Pancreas (tissue), 10 donors: ENCODE measurements around the gene CDH18. TPM values are rescaled to one million over a fixed set of nuclear protein-coding genes. Genes with fewer than 3 reads are reported as not detected.

ENCODE experiments used
- ATAC-seq, 4 donors: fragments of 200-7000 bp; cut with Tn5 transposase; one replicate each; pipeline versions ENCODE4 v1.8.0 to v1.9.1; 2020; ENCODE audit warnings: mild to moderate bottlenecking in 4 of 4, moderate library complexity in 4 of 4
- DNase-seq, 6 donors: peaks; one replicate each; pipeline ENCODE4 v3.0.0-alpha.2; 2020
- FAIRE-seq: peaks from 2 replicates; lab custom pipeline; 2012; peaks lifted over from hg19 to GRCh38; lab: Jason Lieb, UNC
- H3K27ac ChIP-seq, 4 donors: fragments of 200-600 bp; sonication (generic); 1 replicate in 3 of 4; 2 replicates in 1 of 4; pipeline versions ENCODE4 v1.5.0 to v1.8.0; 2020
- H3K27me3 ChIP-seq, 4 donors: fragments of 200-600 bp; one replicate each; pipeline ENCODE4 v1.8.0; 2021
- H3K36me3 ChIP-seq, 3 donors: fragments of 200-600 bp; sonication (generic) in 1 of 3; one replicate each; pipeline versions ENCODE4 v1.5.0 to v1.8.0; 2020 to 2021
- H3K4me1 ChIP-seq, 3 donors: fragments of 200-600 bp; one replicate each; pipeline ENCODE4 v1.8.0; 2021
- H3K4me3 ChIP-seq, 4 donors: fragments of 200-600 bp; sonication (generic) in 2 of 4; one replicate each; pipeline versions ENCODE4 v1.5.0 to v1.8.0; 2020 to 2021
- H3K9me3 ChIP-seq, 4 donors: fragments of 200-600 bp; one replicate each; pipeline ENCODE4 v1.8.0; 2021
- WGBS, 2 donors: extraction: QIAGEN DNeasy Blood & Tissue Kit; methylation state at CpG; one replicate each; pipeline ENCODE4 v1.1.7; 2013; 5-methylcytosine and 5-hydroxymethylcytosine counted together
- intact Hi-C, 3 donors: fragments of 100-400 bp; cut with DNase I; formaldehyde crosslinking; loops; one replicate each; pipeline versions ENCODE4 v1.11.1 to v1.14.2; 2022
- polyA plus RNA-seq, 2 donors: library from polyadenylated mRNA; stranded (reverse); fragments of 200-250 nt; gene quantifications; one replicate each; pipeline ENCODE4 v1.2.3, GENCODE V29; 2013
- total RNA-seq, 6 donors: library from RNA; stranded (reverse); fragmentation: NEBNext Ultra II Directional in 4 of 6; extraction: Animal tissue kit (Norgen Biotek cat#: 25700) in 4 of 6; gene quantifications; one replicate each; pipeline versions ENCODE4 v1.2.1 to v1.2.4, GENCODE V29; 2021 to 2023
- TF ChIP-seq, protein P1 (sequence below), 4 donors: fragments of 200-600 bp; sonication (generic) in 3 of 4; IDR thresholded peaks; one replicate each; pipeline versions ENCODE4 v1.5.0 to v1.8.0; 2021; ENCODE audit warnings: antibody characterized with exemption in 4 of 4
- donor health status: healthy with polysubstance abuse.
- donor health status: DM: no; HTN: no; CAD: no; lungs with moderate emphysema.
- donor health status: DM: no; HTN: no; CAD: no.
- donor health status: control.
- donor health status: control.
- donor health status: Bipolar disorder and iron deficiency.
- donor health status: DM: yes; HTN: yes; CAD: no.
- donor health status: DM: no; HTN: no; CAD: no.
- donor health status: DM: no; HTN: no; CAD: no.
- donor health status: DM: yes; HTN: yes; CAD: no.

The CDH18 gene
- total and polyA plus RNA-seq, 8 donors = 0.09 to 0.80 (median 0.27) TPM

GRCh38 chr5:19655627-19656026, 332.4 kb downstream of the CDH18 start:
- H3K4me1 ChIP-seq = no peaks in the 10 kb centered on the region

GRCh38 chr5:19638461-19638860, 349.5 kb downstream of the CDH18 start:
- WGBS, 2 donors = 89 to 93% methylated on average over 4 of the region's 4 CpGs
- H3K4me1 ChIP-seq = no peaks in the 10 kb centered on the region
- FAIRE-seq (no peak), DNase-seq (no peak), ATAC-seq (no peak)
- H3K9me3 ChIP-seq = no peaks in the 10 kb centered on the region
- no peak overlapping the region for H3K27ac ChIP-seq
- no peaks in the 10 kb centered on the region for H3K27me3 ChIP-seq
- no peak overlapping the region for H3K4me3 ChIP-seq
- TF ChIP-seq, protein P1, sequence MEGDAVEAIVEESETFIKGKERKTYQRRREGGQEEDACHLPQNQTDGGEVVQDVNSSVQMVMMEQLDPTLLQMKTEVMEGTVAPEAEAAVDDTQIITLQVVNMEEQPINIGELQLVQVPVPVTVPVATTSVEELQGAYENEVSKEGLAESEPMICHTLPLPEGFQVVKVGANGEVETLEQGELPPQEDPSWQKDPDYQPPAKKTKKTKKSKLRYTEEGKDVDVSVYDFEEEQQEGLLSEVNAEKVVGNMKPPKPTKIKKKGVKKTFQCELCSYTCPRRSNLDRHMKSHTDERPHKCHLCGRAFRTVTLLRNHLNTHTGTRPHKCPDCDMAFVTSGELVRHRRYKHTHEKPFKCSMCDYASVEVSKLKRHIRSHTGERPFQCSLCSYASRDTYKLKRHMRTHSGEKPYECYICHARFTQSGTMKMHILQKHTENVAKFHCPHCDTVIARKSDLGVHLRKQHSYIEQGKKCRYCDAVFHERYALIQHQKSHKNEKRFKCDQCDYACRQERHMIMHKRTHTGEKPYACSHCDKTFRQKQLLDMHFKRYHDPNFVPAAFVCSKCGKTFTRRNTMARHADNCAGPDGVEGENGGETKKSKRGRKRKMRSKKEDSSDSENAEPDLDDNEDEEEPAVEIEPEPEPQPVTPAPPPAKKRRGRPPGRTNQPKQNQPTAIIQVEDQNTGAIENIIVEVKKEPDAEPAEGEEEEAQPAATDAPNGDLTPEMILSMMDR (IDR thresholded peaks at IDR 0.05) = no peak
- intact Hi-C loops = no loop called here
- H3K36me3 ChIP-seq = no peaks in the 10 kb centered on the region

More at GRCh38 chr5:19655627-19656026, 332.4 kb downstream of the CDH18 start:
- Histone ChIP-seq H3K4me3 (no peak overlapping the region), H3K27me3 (no peaks in the 10 kb centered on the region), H3K27ac (no peak overlapping the region), H3K9me3 (no peaks in the 10 kb centered on the region), H3K36me3 (no peaks in the 10 kb centered on the region)
- intact Hi-C loops = no loop called here
- FAIRE-seq = no peak
- TF ChIP-seq, protein P1 (IDR thresholded peaks at IDR 0.05) = no peak
- no peak for ATAC-seq
- WGBS, 2 donors = 47 to 60% methylated on average over 2 of the region's 2 CpGs
- no peak for DNase-seq

- Histone ChIP-seq H3K27ac (no peak overlapping the region), H3K9me3 (no peaks in the 10 kb centered on the region), H3K36me3 (no peaks in the 10 kb centered on the region), H3K27me3 (no peaks in the 10 kb centered on the region), H3K4me1 (no peaks in the 10 kb centered on the region), H3K4me3 (no peak overlapping the region)
- TF ChIP-seq, protein P1 (IDR thresholded peaks at IDR 0.05) = no peak
- intact Hi-C loops = no loop called here
- WGBS, 2 donors = 76 to 86% methylated on average over 2 of the region's 2 CpGs
- DNase-seq = no peak
- no peak for FAIRE-seq
- no peak for ATAC-seq
Observed at GRCh38 chr5:19630876-19631275, 357.1 kb downstream of the CDH18 start.

DNA sequence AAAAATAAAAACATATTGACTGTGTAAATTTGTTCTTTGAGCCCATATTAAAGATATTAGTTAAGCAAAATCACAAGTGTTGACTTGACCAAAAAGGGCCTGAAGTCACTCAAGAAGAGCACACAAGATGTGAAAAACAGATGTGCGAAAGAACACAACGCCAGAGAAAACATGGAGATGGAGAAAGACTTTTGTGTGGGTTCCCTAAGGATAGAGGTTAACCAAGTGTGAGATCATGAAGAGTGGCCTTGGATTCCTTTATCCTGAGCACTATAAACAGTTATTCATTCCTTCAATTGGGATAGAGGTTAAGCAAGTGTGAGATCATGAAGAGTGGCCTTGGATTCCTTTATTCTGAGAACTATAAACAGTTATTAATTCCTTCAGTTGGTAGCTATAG, 361.8 kb downstream of the CDH18 start:
- intact Hi-C loops = no loop called here
- TF ChIP-seq, protein P1 (IDR thresholded peaks at IDR 0.05) = no peak
- Histone ChIP-seq H3K27me3 (no peaks in the 10 kb centered on the region), H3K36me3 (no peaks in the 10 kb centered on the region), H3K4me3 (no peak overlapping the region), H3K4me1 (no peaks in the 10 kb centered on the region), H3K9me3 (no peaks in the 10 kb centered on the region), H3K27ac (no peak overlapping the region)
- ATAC-seq (no peak), FAIRE-seq (no peak), DNase-seq (no peak)
- WGBS, 2 donors = 88 to 93% methylated on average over 2 of the region's 2 CpGs

DNA sequence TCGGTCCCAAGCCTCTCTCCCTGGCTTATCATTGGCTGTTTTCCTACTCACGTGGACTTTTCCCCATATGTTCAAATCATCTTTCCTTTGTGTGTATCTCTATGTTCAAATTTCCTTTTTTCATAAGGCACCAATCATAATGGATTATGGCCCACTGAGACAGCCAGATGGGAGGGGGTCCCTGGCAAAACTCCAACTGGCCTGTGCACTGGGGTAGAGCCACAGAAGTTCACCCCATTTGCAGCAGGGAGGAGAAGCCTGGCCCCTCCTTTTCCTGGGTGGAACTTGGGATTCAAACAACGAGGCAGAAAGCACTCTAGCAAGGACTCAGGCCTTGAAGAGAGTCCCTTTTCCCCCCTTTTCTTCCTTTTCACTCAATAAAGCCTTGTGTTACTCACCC, 362.4 kb downstream of the CDH18 start:
- H3K27me3 ChIP-seq = no peaks in the 10 kb centered on the region
- FAIRE-seq (no peak), ATAC-seq (no peak), DNase-seq (no peak)
- H3K27ac ChIP-seq = no peak overlapping the region
- 74 to 78% methylated on average over 3 of the region's 3 CpGs for WGBS, 2 donors
- H3K4me1 ChIP-seq = no peaks in the 10 kb centered on the region
- H3K36me3 ChIP-seq = no peaks in the 10 kb centered on the region
- H3K4me3 ChIP-seq = no peak overlapping the region
- H3K9me3 ChIP-seq = no peaks in the 10 kb centered on the region
- intact Hi-C loops = no loop called here
- TF ChIP-seq, protein P1 (IDR thresholded peaks at IDR 0.05) = no peak
